MM.1S (cell line): ENCODE measurements around the gene CSF1.

ENCODE experiments used
- DNase-seq: peaks from one replicate; pipeline ENCODE4 v3.0.0-alpha.2; 2015
- H2AFZ ChIP-seq: fragments of 300-600 bp; sonication (generic); 2 replicates; pipeline ENCODE4 v1.6.0; 2016; ENCODE audit warnings: antibody characterized with exemption, low read length
- H3F3A ChIP-seq: fragments of 300-600 bp; sonication (generic); 2 replicates; pipeline ENCODE4 v1.6.1; 2016; ENCODE audit warnings: mild to moderate bottlenecking, antibody characterized with exemption, low read length, moderate library complexity, mixed read lengths; ENCODE audit not compliant: insufficient read depth
- H3K27ac ChIP-seq: fragments of 300-600 bp; sonication (generic); 2 replicates; pipeline ENCODE4 v1.5.1; 2016; ENCODE audit warnings: mild to moderate bottlenecking, low read length
- H3K27me3 ChIP-seq: fragments of 300-600 bp; sonication (generic); replicated peaks from 2 replicates; pipeline ENCODE4 v1.6.0; 2016; ENCODE audit warnings: low read length; ENCODE audit not compliant: insufficient read depth
- H3K36me3 ChIP-seq: fragments of 300-600 bp; sonication (generic); replicated peaks from 2 replicates; pipeline ENCODE4 v1.6.1; 2016; ENCODE audit warnings: mild to moderate bottlenecking, low read length, mixed read lengths; ENCODE audit not compliant: insufficient read depth
- H3K4me1 ChIP-seq: fragments of 300-600 bp; sonication (generic); 2 replicates; pipeline ENCODE4 v1.6.1; 2016; ENCODE audit warnings: low read length, mixed read lengths
- H3K4me2 ChIP-seq: fragments of 300-600 bp; sonication (generic); 2 replicates; pipeline ENCODE4 v1.6.0; 2016; ENCODE audit warnings: low read depth, low read length
- H3K4me3 ChIP-seq: fragments of 300-600 bp; sonication (generic); 2 replicates; pipeline ENCODE4 v1.5.1; 2016; ENCODE audit warnings: low read length, mixed read lengths
- H3K79me2 ChIP-seq: fragments of 300-600 bp; sonication (generic); 2 replicates; pipeline ENCODE4 v1.6.1; 2016; ENCODE audit warnings: mixed run types, low read length, mixed read lengths
- H3K9ac ChIP-seq: fragments of 300-600 bp; sonication (generic); 2 replicates; pipeline ENCODE4 v1.6.1; 2016; ENCODE audit warnings: low read length, mixed read lengths
- H3K9me2 ChIP-seq: fragments of 300-600 bp; sonication (generic); replicated peaks from 2 replicates; pipeline ENCODE4 v1.6.1; 2016; ENCODE audit warnings: mild to moderate bottlenecking, low read length, mixed read lengths; ENCODE audit not compliant: insufficient read depth
- H3K9me3 ChIP-seq: fragments of 300-600 bp; sonication (generic); replicated peaks from 2 replicates; pipeline ENCODE4 v1.6.1; 2016; ENCODE audit warnings: mild to moderate bottlenecking, low read length, mixed read lengths; ENCODE audit not compliant: insufficient read depth
- H4K20me1 ChIP-seq: fragments of 300-600 bp; sonication (generic); 2 replicates; pipeline ENCODE4 v1.6.1; 2016; ENCODE audit warnings: mild to moderate bottlenecking, low read length, moderate library complexity, mixed read lengths; ENCODE audit not compliant: insufficient read depth
- EZH2 ChIP-seq: fragments of 300-600 bp; sonication (generic); optimal IDR thresholded peaks from 2 replicates; pipeline ENCODE3; 2017; ENCODE audit warnings: low read depth, mild to moderate bottlenecking, antibody characterized with exemption, low read length, mixed read lengths
- EZH2phosphoT487 ChIP-seq: fragments of 300-600 bp; sonication (generic); IDR thresholded peaks from 2 replicates; pipeline ENCODE4 v1.6.1; 2018; ENCODE audit warnings: antibody characterized with exemption, low read length
- TF ChIP-seq, protein P1 (sequence below): fragments of 300-600 bp; sonication (generic); IDR thresholded peaks from 2 replicates; pipeline ENCODE4 v1.5.1; 2016; ENCODE audit warnings: antibody characterized with exemption, low read length, mixed read lengths

Gene CSF1

DNA sequence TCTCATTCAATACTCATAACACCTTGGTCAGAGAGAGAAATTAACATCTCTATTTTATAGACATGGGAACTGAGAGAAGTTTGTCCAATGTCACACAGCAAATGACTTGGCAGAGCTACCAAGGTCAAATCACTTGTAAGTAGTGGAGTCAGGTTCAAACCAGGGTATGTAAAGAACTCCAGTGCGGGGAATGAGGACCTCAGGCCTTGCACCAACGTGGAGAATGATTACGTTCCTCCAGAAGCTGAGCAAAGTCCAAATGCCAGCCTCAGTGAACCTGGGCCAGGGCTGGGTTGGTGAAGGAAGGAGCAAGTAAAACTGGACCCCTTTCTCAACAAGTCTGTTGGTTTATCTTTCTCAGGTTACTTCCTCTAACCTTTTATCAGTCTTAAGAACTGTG lies 1.8 kb upstream of the CSF1 start:
- Histone ChIP-seq H3K27ac (no peak overlapping the region), H2AFZ (no peak overlapping the region), H3K4me3 (no peak overlapping the region), H3K9ac (no peak overlapping the region), H3K79me2 (no peaks in the 10 kb centered on the region), H4K20me1 (no peaks in the 10 kb centered on the region), H3F3A (no peaks in the 10 kb centered on the region), H3K9me3 (no peaks in the 10 kb centered on the region), H3K27me3 (no peaks in the 10 kb centered on the region; the same call in none of the 2 replicates), H3K4me2 (no peak overlapping the region), H3K9me2 (no peaks in the 10 kb centered on the region), H3K36me3 (no peaks in the 10 kb centered on the region), H3K4me1 (peaks cover 14% of the 10 kb centered on the region)
- DNase-seq, result no peak
- no peak for TF ChIP-seq EZH2phosphoT487
- TF ChIP-seq, protein P1, sequence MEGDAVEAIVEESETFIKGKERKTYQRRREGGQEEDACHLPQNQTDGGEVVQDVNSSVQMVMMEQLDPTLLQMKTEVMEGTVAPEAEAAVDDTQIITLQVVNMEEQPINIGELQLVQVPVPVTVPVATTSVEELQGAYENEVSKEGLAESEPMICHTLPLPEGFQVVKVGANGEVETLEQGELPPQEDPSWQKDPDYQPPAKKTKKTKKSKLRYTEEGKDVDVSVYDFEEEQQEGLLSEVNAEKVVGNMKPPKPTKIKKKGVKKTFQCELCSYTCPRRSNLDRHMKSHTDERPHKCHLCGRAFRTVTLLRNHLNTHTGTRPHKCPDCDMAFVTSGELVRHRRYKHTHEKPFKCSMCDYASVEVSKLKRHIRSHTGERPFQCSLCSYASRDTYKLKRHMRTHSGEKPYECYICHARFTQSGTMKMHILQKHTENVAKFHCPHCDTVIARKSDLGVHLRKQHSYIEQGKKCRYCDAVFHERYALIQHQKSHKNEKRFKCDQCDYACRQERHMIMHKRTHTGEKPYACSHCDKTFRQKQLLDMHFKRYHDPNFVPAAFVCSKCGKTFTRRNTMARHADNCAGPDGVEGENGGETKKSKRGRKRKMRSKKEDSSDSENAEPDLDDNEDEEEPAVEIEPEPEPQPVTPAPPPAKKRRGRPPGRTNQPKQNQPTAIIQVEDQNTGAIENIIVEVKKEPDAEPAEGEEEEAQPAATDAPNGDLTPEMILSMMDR, result no peak
- no peak for TF ChIP-seq EZH2

DNA sequence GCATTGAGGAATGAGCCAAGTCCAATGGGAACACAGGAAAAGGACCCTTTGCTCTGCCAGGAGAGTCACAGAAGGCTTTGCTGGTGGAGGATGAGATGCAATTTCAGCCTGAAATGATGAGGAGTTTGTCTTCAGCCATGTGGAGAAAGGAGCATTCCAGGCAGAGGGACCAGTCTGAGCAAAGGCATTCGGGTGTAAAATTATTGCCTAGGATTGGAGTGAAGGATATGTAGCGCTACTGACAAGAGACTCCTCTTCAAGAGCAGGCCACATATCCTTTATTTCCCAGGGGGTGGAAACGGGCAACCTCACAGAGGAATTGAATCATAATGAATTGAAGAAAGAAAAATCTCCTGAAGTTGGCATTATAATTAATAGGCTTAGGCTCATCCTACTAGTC lies 1.1 kb upstream of the CSF1 start:
- no peak overlapping the region for H2AFZ ChIP-seq
- peaks cover 14% of the 10 kb centered on the region for H3K4me1 ChIP-seq
- H3K36me3 ChIP-seq, result no peaks in the 10 kb centered on the region
- H3K79me2 ChIP-seq, result no peaks in the 10 kb centered on the region
- H3K27ac ChIP-seq, result no peak overlapping the region
- no peaks in the 10 kb centered on the region for H3K9me3 ChIP-seq
- DNase-seq, result no peak
- H3K27me3 ChIP-seq, result no peaks in the 10 kb centered on the region; the same call in none of the 2 replicates
- no peak overlapping the region for H3K9ac ChIP-seq
- H3F3A ChIP-seq, result no peaks in the 10 kb centered on the region
- TF ChIP-seq, protein P1, result no peak
- TF ChIP-seq EZH2phosphoT487, result no peak
- no peak for TF ChIP-seq EZH2
- no peak overlapping the region for H3K4me3 ChIP-seq
- no peaks in the 10 kb centered on the region for H4K20me1 ChIP-seq
- H3K9me2 ChIP-seq, result no peaks in the 10 kb centered on the region
- no peak overlapping the region for H3K4me2 ChIP-seq

DNA sequence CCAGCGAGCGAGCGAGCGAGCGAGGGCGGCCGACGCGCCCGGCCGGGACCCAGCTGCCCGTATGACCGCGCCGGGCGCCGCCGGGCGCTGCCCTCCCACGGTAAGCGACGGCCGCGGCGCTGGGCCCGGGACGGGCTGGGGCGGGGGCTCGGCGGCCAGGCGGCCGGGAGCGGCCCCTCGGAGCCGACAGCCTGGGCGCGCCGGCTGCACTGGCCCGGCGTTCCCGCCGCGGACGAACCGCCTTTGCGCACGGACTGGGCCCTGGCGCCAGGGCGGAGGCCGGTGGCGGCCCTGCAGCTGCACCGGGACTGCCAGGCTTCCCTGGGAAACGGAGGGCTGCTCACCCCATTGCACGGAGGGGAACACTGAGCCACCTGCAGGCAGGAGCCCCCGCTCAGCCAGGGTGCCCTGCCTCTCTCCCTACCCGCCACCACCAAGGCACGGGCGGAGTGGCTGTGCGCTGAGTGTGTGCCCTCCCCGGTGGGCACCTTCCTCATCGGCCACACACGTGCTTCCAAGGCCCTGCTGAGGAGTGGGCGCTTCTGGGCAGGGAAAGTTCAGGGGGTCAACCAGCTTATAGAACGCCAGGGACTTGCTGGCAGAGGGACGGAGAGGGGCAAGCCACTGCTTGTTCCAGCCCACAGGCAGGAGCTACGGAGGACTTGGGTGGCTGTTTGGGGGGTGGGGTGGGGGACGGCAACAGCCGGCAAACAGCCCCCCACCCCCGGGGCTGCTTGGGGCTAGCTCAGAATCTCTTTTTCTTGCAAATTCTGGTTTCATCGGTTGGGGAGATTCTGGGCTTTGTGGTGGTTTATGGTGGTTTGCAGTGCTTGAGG lies 532 bp downstream of the CSF1 start:
- H4K20me1 ChIP-seq, result no peaks in the 10 kb centered on the region
- H3K9me3 ChIP-seq, result no peaks in the 10 kb centered on the region
- no peak overlapping the region for H3K27ac ChIP-seq
- H3K4me3 ChIP-seq, result peak overlapping the region; percentile 45; the same call in 1 of the 2 replicates
- no peak for DNase-seq
- no peaks in the 10 kb centered on the region for H3K36me3 ChIP-seq
- no peak overlapping the region for H3K9ac ChIP-seq
- H3K79me2 ChIP-seq, result no peaks in the 10 kb centered on the region
- no peak overlapping the region for H2AFZ ChIP-seq
- no peaks in the 10 kb centered on the region; the same call in none of the 2 replicates for H3K27me3 ChIP-seq
- H3K9me2 ChIP-seq, result no peaks in the 10 kb centered on the region
- peak overlapping the region; percentile 39; the same call in 1 of the 2 replicates for H3K4me2 ChIP-seq
- peaks cover 7% of the 10 kb centered on the region for H3K4me1 ChIP-seq
- no peak for TF ChIP-seq EZH2phosphoT487
- no peak for TF ChIP-seq EZH2
- TF ChIP-seq, protein P1, result no peak
- H3F3A ChIP-seq, result no peaks in the 10 kb centered on the region
